Rectal smooth muscle tissue (tissue), 1 donor: Measurements from ENCODE around the gene MTR.

ENCODE experiments used
- H3K27ac ChIP-seq: one replicate; pipeline ENCODE4 v1.7.0; 2013; ENCODE audit warnings: low read depth, low read length, inconsistent platforms
- H3K27me3 ChIP-seq: one replicate; pipeline ENCODE4 v1.7.0; 2013; ENCODE audit warnings: low read length; ENCODE audit not compliant: control insufficient read depth, insufficient read depth
- H3K36me3 ChIP-seq: one replicate; pipeline ENCODE4 v1.7.0; 2013; ENCODE audit warnings: low read length; ENCODE audit not compliant: control insufficient read depth, insufficient read depth
- H3K4me1 ChIP-seq: one replicate; pipeline ENCODE4 v1.7.0; 2013; ENCODE audit warnings: low read length; ENCODE audit not compliant: control insufficient read depth, insufficient read depth
- H3K4me3 ChIP-seq: one replicate; pipeline ENCODE4 v1.7.0; 2013; ENCODE audit warnings: low read length
- H3K9ac ChIP-seq: one replicate; pipeline ENCODE4 v1.7.0; 2013; ENCODE audit warnings: low read length

MTR gene

DNA sequence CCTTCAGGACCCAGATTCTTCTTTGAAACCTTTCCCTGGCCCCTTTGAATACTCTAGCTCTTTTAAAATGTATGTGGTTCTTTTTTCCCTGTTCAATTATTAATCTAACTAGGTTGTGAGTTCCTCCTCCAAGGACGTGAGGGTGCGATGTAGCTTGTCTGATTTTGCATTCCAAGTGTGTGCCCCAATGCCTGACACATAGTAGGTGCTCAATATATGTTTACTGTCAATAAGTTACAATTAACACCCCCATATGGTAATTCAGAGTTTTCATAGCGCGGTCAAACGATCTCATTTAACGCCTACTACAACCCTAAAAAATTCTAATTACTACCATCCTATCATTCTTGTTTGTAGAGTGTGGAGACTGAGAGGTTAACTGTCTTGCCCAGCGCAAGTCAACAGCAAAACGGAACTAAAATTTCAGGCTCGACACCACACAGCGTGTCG lies 482 bp upstream of the MTR start:
- H3K27me3 ChIP-seq, result no peaks in the 10 kb centered on the region
- H3K9ac ChIP-seq, result no peak overlapping the region
- H3K4me3 ChIP-seq, result peak overlapping the region; percentile 97
- peaks cover 5% of the 10 kb centered on the region for H3K4me1 ChIP-seq
- peak overlapping the region; percentile 73 for H3K27ac ChIP-seq
- no peaks in the 10 kb centered on the region for H3K36me3 ChIP-seq

DNA sequence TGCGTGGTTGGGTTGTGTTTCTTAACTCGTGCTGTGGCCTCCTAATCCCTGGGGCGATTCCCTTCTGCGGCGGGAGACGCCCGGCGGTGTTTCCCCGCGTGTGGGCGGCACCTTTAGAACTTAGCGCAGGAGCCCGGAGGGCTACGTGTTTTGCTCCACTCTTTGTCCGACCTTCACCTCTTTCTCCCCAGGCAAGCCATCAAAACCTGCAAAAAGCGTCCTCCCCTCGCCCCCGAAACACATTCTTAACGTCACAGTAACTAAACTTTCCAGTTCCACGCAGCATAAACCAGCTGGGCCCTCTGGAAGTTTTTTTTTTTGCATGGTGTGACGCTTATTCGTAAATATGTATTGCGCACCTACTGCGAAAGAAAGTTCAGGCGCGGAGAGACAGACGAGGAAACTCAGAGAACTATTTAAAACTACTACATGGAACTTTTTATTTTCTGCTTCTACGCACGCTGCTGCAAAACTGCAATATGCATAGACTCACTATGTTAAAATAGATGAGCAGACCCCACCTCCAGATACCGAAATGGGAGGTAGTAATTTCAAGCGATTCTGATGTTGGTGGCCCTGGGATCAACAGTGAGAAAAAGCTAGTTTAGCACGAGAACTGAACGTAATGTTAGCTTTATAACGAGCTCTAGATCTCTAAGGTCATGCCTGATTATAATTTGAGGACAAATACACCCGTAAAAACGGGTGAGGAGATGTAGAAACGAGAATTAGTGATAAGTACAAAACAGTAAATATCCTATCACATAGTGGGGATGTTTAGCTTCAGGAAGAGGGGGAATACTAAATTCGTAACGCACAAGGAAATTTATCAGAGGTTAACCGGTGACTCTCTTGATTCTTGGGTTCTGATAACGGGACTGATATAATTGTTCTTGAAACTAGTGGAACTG lies 920 bp downstream of the MTR start:
- peak overlapping the region; percentile 97 for H3K4me3 ChIP-seq
- no peaks in the 10 kb centered on the region for H3K27me3 ChIP-seq
- peak overlapping the region; percentile 92 for H3K27ac ChIP-seq
- H3K36me3 ChIP-seq, result no peaks in the 10 kb centered on the region
- H3K9ac ChIP-seq, result peak overlapping the region; percentile 91
- H3K4me1 ChIP-seq, result peaks cover 5% of the 10 kb centered on the region

- H3K27ac ChIP-seq, result no peak overlapping the region
These were observed 3.9 kb downstream of the MTR start for GRCh38 chr1:236799001-236799400.

DNA sequence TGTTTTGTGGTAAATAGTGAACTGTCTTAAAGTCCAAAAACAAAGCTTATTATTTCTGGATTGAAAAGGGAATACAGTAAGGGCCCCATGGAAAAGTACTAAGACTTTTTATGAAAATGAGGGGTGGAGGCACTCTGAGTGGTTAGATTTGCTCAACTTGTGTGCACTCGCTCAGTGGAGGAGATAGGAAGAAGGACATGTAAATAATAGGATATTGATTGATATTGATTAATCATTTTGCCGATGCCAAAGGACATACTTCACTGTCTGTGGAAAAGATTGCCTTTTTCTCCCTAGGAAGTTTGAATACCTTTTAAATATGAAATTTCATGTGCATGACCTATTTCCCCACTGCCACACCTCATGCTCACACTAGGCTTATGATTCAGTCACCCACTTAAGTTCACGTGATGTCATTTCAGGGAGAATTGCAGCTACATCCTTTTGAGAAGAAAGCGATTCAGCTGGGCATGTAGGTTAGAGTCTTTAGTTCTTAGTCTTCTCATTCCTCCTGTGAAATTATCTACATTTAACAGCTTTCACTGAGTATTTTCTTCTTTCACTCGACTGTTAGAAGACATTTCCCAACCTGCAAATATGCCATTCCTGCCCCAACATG lies 5.0 kb downstream of the MTR start:
- Histone ChIP-seq H3K36me3 (peaks cover 5% of the 10 kb centered on the region), H3K27ac (no peak overlapping the region), H3K27me3 (no peaks in the 10 kb centered on the region), H3K9ac (no peak overlapping the region), H3K4me3 (no peak overlapping the region), H3K4me1 (peaks cover 3% of the 10 kb centered on the region)

More at GRCh38 chr1:236799001-236799400, 3.9 kb downstream of the MTR start:
- Histone ChIP-seq H3K4me1 (peaks cover 5% of the 10 kb centered on the region), H3K4me3 (no peak overlapping the region), H3K27me3 (no peaks in the 10 kb centered on the region), H3K36me3 (peaks cover 5% of the 10 kb centered on the region), H3K9ac (no peak overlapping the region)

DNA sequence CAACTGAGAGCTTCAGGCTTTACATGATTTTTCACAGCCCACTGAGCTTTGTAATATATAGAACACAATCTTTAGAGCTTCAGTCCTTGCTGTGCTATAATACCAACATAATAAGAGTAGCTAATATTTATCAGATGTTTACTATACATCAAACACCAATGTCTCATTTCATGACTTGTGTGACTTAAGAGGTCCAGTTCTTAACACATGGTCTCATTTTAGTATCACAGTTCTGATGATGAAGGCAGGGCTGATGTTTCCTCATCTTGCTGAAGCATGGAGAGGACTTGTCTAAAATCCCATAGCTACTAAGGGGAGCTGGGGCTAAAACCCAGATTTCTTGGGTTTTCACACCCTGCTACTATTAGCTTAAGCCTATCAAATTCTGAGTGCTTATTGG lies 5.5 kb downstream of the MTR start:
- peaks cover 3% of the 10 kb centered on the region for H3K4me1 ChIP-seq
- no peak overlapping the region for H3K27ac ChIP-seq
- H3K9ac ChIP-seq, result no peak overlapping the region
- H3K4me3 ChIP-seq, result no peak overlapping the region
- H3K27me3 ChIP-seq, result no peaks in the 10 kb centered on the region
- peaks cover 5% of the 10 kb centered on the region for H3K36me3 ChIP-seq

DNA sequence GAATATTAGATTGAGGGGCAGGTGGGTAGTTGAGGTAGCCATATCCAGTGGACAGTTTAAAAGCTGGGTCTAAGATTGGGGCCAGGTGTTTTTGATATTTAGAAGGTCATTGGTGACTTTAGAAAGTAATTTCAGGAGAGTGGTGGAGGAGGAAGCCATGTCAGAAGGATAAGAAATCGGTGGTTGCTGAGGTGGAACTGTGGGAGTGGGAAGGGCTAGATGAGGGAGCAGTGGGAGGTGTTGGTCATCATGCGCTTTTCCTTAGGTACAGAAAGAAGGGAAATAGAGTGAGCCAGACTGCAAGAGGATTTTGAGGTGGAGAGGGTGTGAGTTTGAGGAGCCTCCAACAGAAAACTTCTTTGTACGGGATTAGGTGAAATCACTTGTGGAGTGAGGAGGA lies 7.2 kb downstream of the MTR start:
- H3K27ac ChIP-seq, result no peak overlapping the region
- H3K4me1 ChIP-seq, result no peaks in the 10 kb centered on the region
- H3K9ac ChIP-seq, result no peak overlapping the region
- H3K27me3 ChIP-seq, result no peaks in the 10 kb centered on the region
- H3K4me3 ChIP-seq, result no peak overlapping the region
- H3K36me3 ChIP-seq, result peaks cover 5% of the 10 kb centered on the region

GRCh38 chr1:236806634-236807033 lies 11.5 kb downstream of the MTR start:
- Histone ChIP-seq H3K9ac (no peak overlapping the region), H3K4me3 (no peak overlapping the region), H3K36me3 (peaks cover 18% of the 10 kb centered on the region), H3K27ac (no peak overlapping the region), H3K27me3 (no peaks in the 10 kb centered on the region), H3K4me1 (no peaks in the 10 kb centered on the region)

DNA sequence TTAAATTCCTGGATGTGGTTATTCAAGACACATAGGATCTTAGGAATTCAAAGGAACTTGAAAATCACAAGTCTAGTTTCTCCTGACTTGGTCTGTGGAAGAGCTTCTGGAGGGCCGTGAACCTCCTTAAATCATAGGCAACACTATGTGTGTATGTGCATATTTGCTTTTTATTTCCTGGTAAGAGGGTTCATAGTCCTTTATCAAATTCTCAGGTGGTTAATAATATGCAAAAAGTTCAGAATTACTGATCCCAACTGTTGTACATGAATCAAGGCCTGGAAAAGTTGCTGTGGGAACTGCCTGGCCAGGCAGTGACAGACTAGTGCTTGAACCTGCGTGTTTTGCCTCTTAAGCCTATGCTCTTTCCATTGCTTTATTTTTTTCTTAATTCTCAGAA lies 12.9 kb downstream of the MTR start:
- H3K27ac ChIP-seq, result no peak overlapping the region
- H3K4me1 ChIP-seq, result no peaks in the 10 kb centered on the region
- H3K9ac ChIP-seq, result no peak overlapping the region
- peaks cover 23% of the 10 kb centered on the region for H3K36me3 ChIP-seq
- H3K4me3 ChIP-seq, result no peak overlapping the region
- H3K27me3 ChIP-seq, result no peaks in the 10 kb centered on the region

- no peak overlapping the region for H3K27ac ChIP-seq
- H3K4me1 ChIP-seq, result no peaks in the 10 kb centered on the region
- no peak overlapping the region for H3K4me3 ChIP-seq
- no peak overlapping the region for H3K9ac ChIP-seq
- no peaks in the 10 kb centered on the region for H3K27me3 ChIP-seq
- H3K36me3 ChIP-seq, result peaks cover 21% of the 10 kb centered on the region
These were observed 13.6 kb downstream of the MTR start for GRCh38 chr1:236808564-236809130.

DNA sequence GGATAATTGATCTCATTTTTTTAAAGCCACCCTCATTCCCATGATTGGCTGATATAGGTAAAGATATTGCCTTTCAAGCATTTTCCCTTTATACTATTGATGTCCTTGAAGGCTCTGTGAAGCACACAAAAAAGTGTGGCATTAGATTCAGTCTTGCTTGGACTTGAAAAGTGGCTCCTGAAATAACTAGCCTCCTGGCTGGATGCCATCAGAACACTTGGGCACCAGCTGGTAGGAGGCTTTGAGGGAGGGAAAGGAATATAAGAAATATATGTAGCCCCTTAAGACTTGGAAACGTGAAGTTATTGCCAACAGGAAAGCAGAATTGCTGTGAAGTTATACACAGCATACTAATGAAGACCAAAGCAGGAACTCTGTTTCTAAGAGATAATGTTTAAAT lies 14.1 kb downstream of the MTR start:
- Histone ChIP-seq H3K4me1 (no peaks in the 10 kb centered on the region), H3K27me3 (no peaks in the 10 kb centered on the region), H3K27ac (no peak overlapping the region), H3K9ac (no peak overlapping the region), H3K36me3 (peaks cover 21% of the 10 kb centered on the region), H3K4me3 (no peak overlapping the region)

- no peaks in the 10 kb centered on the region for H3K27me3 ChIP-seq
- H3K9ac ChIP-seq, result no peak overlapping the region
- H3K4me1 ChIP-seq, result no peaks in the 10 kb centered on the region
- H3K4me3 ChIP-seq, result no peak overlapping the region
- no peak overlapping the region for H3K27ac ChIP-seq
- H3K36me3 ChIP-seq, result peaks cover 21% of the 10 kb centered on the region
These were observed 14.9 kb downstream of the MTR start for GRCh38 chr1:236810018-236810417.

- no peak overlapping the region for H3K4me3 ChIP-seq
- H3K9ac ChIP-seq, result no peak overlapping the region
- H3K27me3 ChIP-seq, result no peaks in the 10 kb centered on the region
- no peaks in the 10 kb centered on the region for H3K4me1 ChIP-seq
- H3K27ac ChIP-seq, result no peak overlapping the region
- peaks cover 33% of the 10 kb centered on the region for H3K36me3 ChIP-seq
These were observed 17.4 kb downstream of the MTR start for GRCh38 chr1:236812334-236813030.
